ENCODE data around the gene OPCML. TPM values are rescaled to one million over a fixed set of nuclear protein-coding genes. Genes with fewer than 3 reads are reported as not detected.

OPCML gene
- total RNA-seq, 2 donors from 2014 or later, result not detected

DNA sequence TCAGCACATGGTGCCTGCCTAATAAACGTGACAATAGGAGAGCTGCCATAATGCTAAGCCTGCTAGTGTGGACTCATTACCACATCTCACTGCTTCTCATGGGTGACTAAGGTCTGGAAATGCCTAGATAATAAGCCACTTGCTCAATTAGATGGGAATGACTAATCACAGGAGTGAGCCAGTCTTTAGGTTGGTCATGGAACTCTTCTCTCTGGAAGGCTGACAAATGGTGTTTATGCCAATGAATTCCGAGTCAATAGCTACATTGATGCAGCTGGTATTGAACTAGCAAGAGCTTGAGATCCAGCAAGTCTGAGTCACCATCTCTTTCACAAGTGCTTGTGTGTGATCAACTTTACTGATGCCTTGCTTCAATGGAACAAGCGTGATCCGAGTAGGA lies 334.9 kb downstream of the OPCML start:
- Mint-ChIP-seq H3K4me1 (no peaks in the 10 kb centered on the region), H3K27me3 (peaks cover 30% of the 10 kb centered on the region), H3K27ac (no peak overlapping the region), H3K36me3 (ENCODE audit: low read depth) (no peaks in the 10 kb centered on the region), H3K4me3 (no peak overlapping the region)
- H3K9me3 ChIP-seq (ENCODE audit: control insufficient read depth, low read length, poor library complexity, severe bottlenecking), result no peaks in the 10 kb centered on the region
- ATAC-seq (no peak), DNase-seq (no peak)

DNA sequence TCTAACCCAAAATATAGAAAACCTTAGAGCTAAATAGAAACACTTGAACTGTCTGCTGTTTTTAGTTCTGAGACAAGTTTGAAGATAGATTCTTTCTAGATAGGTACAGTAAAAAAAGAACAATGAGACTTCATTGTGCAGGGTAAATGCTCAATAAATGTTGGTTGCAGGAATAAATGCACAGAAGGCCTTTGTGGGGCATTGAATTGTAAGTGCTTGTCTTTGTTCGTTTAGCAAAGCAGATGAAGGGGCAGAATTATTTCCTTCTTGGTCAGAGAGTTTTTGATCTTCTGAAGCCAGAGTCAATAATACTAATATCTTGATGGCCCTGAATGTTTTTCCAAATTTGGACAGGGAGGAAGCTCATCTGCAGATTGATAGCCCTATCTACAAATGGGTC lies 340.4 kb downstream of the OPCML start:
- DNase-seq, result no peak
- Mint-ChIP-seq H3K27ac (no peak overlapping the region), H3K36me3 (ENCODE audit: low read depth) (no peaks in the 10 kb centered on the region), H3K4me1 (no peaks in the 10 kb centered on the region), H3K4me3 (no peak overlapping the region), H3K27me3 (peaks cover 24% of the 10 kb centered on the region)
- no peak for ATAC-seq
- H3K9me3 ChIP-seq (ENCODE audit: control insufficient read depth, low read length, poor library complexity, severe bottlenecking), result no peaks in the 10 kb centered on the region

DNA sequence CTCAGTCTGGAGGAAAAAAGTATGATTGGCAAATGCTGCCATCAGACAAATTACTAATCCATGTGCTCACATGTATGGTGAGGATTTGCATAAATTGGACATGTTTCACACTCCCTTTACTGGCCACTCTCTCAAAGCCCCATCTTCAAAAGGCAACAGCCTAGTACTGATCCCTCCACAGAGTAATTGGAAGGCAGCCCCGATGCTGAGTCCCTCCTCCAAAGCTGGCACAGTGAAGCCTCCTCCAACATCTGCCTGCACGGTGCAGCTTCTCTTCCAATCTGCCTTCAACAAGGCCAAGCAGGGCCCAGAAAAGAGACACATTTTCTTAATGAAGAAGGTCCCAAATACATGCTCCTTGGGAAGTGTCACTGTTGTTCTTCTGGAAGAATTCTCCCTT lies 350.6 kb downstream of the OPCML start:
- peaks cover 36% of the 10 kb centered on the region for H3K27me3 Mint-ChIP-seq
- no peaks in the 10 kb centered on the region for H3K9me3 ChIP-seq (ENCODE audit: control insufficient read depth, low read length, poor library complexity, severe bottlenecking)
- DNase-seq (no peak), ATAC-seq (no peak)
- no peaks in the 10 kb centered on the region for H3K36me3 Mint-ChIP-seq (ENCODE audit: low read depth)
- H3K27ac Mint-ChIP-seq, result no peak overlapping the region
- no peaks in the 10 kb centered on the region for H3K4me1 Mint-ChIP-seq
- no peak overlapping the region for H3K4me3 Mint-ChIP-seq

DNA sequence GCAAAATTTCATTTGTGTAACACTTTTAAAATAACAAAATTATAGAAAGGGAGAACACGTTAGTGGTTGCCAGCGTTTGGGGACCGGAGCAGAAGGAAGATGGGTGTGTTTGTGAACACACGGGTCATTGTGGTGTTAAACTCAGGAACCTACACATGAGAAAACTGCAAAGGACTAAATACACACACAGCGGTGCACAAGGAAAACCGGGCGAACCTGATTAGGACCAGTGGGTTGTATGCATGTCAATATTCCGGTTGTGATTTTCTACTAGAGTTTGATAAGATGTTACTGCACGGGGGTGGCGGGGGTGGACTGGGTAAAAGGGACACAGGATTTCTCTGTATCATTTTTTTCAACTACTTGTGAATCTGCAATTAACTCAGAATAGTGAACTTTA lies 351.2 kb downstream of the OPCML start:
- Mint-ChIP-seq H3K36me3 (ENCODE audit: low read depth) (no peaks in the 10 kb centered on the region), H3K4me1 (no peaks in the 10 kb centered on the region), H3K4me3 (no peak overlapping the region), H3K27ac (no peak overlapping the region), H3K27me3 (peaks cover 36% of the 10 kb centered on the region)
- no peaks in the 10 kb centered on the region for H3K9me3 ChIP-seq (ENCODE audit: control insufficient read depth, low read length, poor library complexity, severe bottlenecking)
- ATAC-seq (no peak), DNase-seq (no peak)

DNA sequence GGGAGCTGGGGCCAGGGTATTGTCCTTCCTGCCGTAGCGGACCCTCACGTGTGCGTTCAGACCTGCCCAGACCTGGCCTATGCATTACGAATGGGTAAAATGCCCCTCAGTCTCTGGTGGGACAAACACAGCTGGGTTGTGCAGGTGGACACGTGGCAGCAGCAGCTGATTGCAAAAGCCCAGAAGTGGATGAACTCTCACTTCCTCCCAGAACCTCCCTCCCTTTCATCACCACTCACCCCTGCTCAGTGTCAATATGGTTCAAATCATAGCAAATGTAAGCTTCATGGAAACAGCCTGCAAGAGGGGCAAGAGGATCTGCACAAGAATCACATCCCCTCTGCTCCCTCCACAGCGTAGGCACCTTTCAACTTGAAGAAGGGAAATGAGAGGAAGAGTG lies 352.1 kb downstream of the OPCML start:
- H3K4me3 Mint-ChIP-seq, result no peak overlapping the region
- H3K4me1 Mint-ChIP-seq, result no peaks in the 10 kb centered on the region
- no peak overlapping the region for H3K27ac Mint-ChIP-seq
- no peaks in the 10 kb centered on the region for H3K9me3 ChIP-seq (ENCODE audit: control insufficient read depth, low read length, poor library complexity, severe bottlenecking)
- H3K36me3 Mint-ChIP-seq (ENCODE audit: low read depth), result no peaks in the 10 kb centered on the region
- ATAC-seq, result no peak
- DNase-seq, result no peak
- peaks cover 36% of the 10 kb centered on the region for H3K27me3 Mint-ChIP-seq

DNA sequence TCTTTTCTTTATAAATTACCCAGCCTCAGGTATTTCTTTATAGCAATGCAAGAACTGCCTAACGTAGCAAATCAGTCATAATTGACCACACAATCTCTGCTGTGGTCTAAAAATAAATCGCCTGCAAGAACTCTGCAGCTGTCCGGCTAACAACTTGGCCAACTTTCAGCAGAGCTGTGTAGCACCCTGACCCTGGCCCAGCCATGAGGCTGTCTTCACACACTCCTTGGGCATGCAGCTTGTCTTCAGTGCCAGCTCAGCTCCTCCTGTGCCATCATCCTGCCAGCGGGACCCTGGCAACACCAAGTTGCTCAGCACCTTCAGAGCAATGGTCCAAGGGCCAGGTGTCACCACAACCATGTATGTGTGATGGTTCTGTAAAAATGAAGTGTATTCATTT lies 355.6 kb downstream of the OPCML start:
- DNase-seq (no peak), ATAC-seq (no peak)
- H3K9me3 ChIP-seq (ENCODE audit: control insufficient read depth, low read length, poor library complexity, severe bottlenecking), result no peaks in the 10 kb centered on the region
- H3K27ac Mint-ChIP-seq, result no peak overlapping the region
- peaks cover 29% of the 10 kb centered on the region for H3K27me3 Mint-ChIP-seq
- no peaks in the 10 kb centered on the region for H3K36me3 Mint-ChIP-seq (ENCODE audit: low read depth)
- no peak overlapping the region for H3K4me3 Mint-ChIP-seq
- H3K4me1 Mint-ChIP-seq, result peaks cover 5% of the 10 kb centered on the region

DNA sequence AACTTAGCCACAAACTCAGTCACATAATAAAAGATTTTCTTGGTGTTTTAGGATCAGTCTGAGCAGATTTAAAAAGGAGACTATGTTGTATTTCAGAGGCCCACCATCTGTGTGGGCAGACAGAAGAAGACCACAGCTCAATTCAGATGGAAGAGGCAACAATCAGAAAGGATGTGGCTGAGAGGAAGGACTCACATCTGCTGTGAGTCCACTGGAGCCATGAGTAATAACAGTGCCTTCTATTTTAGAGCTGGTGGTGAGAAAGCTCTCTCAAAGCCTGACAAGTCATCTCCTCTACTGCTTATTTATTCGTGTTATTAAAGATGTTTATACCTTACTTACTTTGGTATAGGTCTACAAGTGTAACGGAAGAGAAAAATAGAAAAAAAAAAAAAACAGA lies 357.2 kb downstream of the OPCML start:
- H3K4me3 Mint-ChIP-seq, result no peak overlapping the region
- no peak overlapping the region for H3K27ac Mint-ChIP-seq
- no peak for ATAC-seq
- H3K4me1 Mint-ChIP-seq, result peaks cover 7% of the 10 kb centered on the region
- DNase-seq, result no peak
- peaks cover 24% of the 10 kb centered on the region for H3K27me3 Mint-ChIP-seq
- peaks cover 2% of the 10 kb centered on the region for H3K36me3 Mint-ChIP-seq (ENCODE audit: low read depth)
- no peaks in the 10 kb centered on the region for H3K9me3 ChIP-seq (ENCODE audit: control insufficient read depth, low read length, poor library complexity, severe bottlenecking)

DNA sequence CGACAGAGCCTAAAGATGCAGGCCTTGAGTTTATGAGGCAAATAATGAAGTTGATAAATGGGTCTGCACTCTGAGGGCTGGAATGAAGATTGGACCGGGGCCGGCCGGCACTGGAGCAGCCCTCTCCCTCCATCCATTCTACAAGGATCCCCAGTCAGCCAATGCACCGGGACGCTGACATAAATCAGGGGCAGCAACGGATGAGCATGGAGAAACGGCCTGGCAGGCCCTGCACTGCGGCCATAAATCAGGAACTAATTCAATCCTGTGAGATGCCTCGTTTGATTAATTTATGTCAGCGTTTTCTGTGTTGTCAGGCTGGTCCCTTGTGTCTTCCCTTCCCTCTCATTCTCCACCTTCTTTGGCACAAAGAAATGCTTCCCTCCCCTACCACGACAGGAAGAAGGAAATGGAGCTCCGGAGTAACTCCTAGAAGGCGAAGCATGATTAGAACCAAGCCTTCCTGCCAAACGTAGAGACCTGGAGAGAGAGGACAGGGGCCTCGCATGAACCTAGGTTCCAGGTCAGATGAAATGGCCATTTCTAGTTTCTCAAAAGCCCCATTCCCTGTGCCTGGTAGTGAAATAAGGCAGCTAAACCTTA lies 358.4 kb downstream of the OPCML start:
- no peaks in the 10 kb centered on the region for H3K9me3 ChIP-seq (ENCODE audit: control insufficient read depth, low read length, poor library complexity, severe bottlenecking)
- Mint-ChIP-seq H3K4me3 (no peak overlapping the region), H3K27me3 (peaks cover 20% of the 10 kb centered on the region), H3K4me1 (peaks cover 7% of the 10 kb centered on the region), H3K27ac (no peak overlapping the region), H3K36me3 (ENCODE audit: low read depth) (peaks cover 2% of the 10 kb centered on the region)
- DNase-seq, result no peak
- no peak for ATAC-seq

DNA sequence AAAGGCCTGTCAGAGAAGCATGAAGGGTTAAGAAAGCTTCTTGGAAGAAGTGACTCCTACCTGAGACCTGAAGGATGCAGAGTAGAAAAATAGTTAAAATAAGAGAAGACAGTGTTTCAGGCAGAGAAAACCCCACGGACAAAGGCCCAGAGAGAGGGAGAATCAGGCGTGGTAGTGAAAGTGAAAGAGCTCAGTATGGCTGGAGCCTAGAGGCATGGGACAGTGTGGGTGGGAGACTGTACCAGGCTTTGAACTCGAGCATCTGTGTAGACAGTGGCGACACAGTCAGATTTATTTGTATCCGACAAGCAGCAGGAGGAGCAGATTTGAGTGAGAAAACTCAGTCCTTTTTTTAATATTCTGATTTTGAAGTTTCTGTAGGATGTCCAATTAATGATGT lies 360.0 kb downstream of the OPCML start:
- ATAC-seq (no peak), DNase-seq (no peak)
- H3K4me3 Mint-ChIP-seq, result no peak overlapping the region
- peaks cover 7% of the 10 kb centered on the region for H3K4me1 Mint-ChIP-seq
- no peak overlapping the region for H3K27ac Mint-ChIP-seq
- peaks cover 2% of the 10 kb centered on the region for H3K36me3 Mint-ChIP-seq (ENCODE audit: low read depth)
- H3K9me3 ChIP-seq (ENCODE audit: control insufficient read depth, low read length, poor library complexity, severe bottlenecking), result no peaks in the 10 kb centered on the region
- H3K27me3 Mint-ChIP-seq, result peaks cover 25% of the 10 kb centered on the region

DNA sequence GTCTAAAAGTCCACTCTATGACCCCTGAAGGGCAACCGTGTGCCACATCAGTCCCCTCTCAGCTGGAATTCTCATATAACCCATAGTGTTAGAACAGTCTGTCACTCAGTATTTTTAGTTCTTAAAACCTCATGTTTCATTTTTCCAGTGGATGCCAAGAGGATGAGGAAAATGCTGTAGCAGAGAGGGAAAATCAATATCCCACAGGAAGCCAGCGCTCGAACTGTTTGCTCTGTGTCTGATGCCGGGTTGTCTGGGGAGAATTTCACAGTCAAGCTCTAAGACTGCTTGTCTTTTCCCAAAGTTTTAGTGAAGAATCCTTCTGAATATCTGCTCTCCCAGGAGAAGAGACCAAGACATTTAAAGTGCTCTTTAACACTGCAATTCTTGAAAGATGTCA lies 360.9 kb downstream of the OPCML start:
- Mint-ChIP-seq H3K4me1 (peaks cover 7% of the 10 kb centered on the region), H3K27me3 (peaks cover 26% of the 10 kb centered on the region), H3K36me3 (ENCODE audit: low read depth) (peaks cover 2% of the 10 kb centered on the region), H3K27ac (no peak overlapping the region), H3K4me3 (no peak overlapping the region)
- ATAC-seq (no peak), DNase-seq (no peak)
- H3K9me3 ChIP-seq (ENCODE audit: control insufficient read depth, low read length, poor library complexity, severe bottlenecking), result no peaks in the 10 kb centered on the region

DNA sequence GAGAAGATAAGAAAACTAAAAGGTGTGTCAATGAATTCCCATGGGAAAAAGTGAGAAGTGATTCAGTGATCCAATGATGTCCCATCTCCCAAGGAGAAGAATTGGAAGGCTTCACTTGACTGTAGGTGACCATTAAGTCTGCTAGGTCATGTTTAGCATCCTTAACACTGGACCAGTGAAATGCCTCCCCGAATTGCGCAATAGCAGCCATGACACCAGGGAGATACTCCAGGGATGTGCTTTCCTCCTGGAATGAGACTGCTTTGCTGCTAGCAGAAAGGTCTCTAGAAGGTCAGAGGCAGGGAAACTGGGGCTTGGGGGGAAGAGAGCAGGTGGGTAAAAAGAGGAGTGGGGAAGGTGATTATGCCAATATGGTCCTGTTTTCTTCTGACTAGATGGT lies 364.3 kb downstream of the OPCML start:
- ATAC-seq, result no peak
- Mint-ChIP-seq H3K4me3 (no peak overlapping the region), H3K4me1 (peaks cover 7% of the 10 kb centered on the region), H3K27ac (no peak overlapping the region), H3K27me3 (peaks cover 36% of the 10 kb centered on the region), H3K36me3 (ENCODE audit: low read depth) (peaks cover 2% of the 10 kb centered on the region)
- no peaks in the 10 kb centered on the region for H3K9me3 ChIP-seq (ENCODE audit: control insufficient read depth, low read length, poor library complexity, severe bottlenecking)
- no peak for DNase-seq

DNA sequence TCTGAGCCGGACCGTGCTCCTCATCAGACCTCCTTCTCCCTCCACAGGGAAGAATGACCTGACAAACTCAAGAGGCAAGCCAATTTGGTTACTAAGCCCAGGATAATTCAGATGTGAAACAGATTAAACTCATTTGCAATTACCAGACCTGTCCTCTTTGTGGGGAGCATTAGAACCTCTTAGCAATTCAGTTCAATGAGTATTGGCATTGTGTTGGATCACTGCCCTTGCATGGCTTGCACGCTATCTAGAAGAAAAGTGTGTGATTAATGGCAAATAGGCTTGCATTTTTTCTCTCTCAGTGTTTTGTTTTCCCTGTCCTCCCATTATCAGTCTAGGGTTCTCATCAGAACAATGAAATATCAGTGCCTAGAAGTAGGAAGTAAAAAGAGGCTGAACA lies 365.6 kb downstream of the OPCML start:
- Mint-ChIP-seq H3K27me3 (peaks cover 42% of the 10 kb centered on the region), H3K36me3 (ENCODE audit: low read depth) (peaks cover 2% of the 10 kb centered on the region), H3K27ac (no peak overlapping the region), H3K4me3 (no peak overlapping the region), H3K4me1 (peaks cover 3% of the 10 kb centered on the region)
- ATAC-seq (no peak), DNase-seq (no peak)
- no peaks in the 10 kb centered on the region for H3K9me3 ChIP-seq (ENCODE audit: control insufficient read depth, low read length, poor library complexity, severe bottlenecking)

DNA sequence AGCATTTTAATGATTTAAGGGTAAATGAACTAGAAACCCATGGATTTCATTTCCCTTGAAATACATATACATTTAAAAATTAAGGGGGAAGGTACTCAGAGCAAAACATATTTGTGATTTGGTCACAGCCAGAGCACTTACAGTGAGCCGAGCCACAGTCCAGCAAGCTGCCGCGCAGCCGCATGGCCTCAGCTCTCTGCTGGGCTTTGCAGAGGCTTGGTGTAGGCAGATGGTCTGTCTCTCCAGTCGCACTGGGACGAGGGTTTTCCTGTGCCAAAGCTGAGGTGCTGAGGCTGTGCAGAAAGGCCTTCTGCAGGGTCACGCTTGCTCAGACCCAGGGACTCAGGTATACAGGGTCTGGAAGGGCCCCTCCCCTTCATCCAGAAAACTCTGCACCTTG lies 367.3 kb downstream of the OPCML start:
- peaks cover 47% of the 10 kb centered on the region for H3K27me3 Mint-ChIP-seq
- peaks cover 4% of the 10 kb centered on the region for H3K36me3 Mint-ChIP-seq (ENCODE audit: low read depth)
- no peak overlapping the region for H3K4me3 Mint-ChIP-seq
- no peak overlapping the region for H3K27ac Mint-ChIP-seq
- H3K4me1 Mint-ChIP-seq, result peaks cover 2% of the 10 kb centered on the region
- ATAC-seq, result no peak
- no peak for DNase-seq
- no peaks in the 10 kb centered on the region for H3K9me3 ChIP-seq (ENCODE audit: control insufficient read depth, low read length, poor library complexity, severe bottlenecking)

DNA sequence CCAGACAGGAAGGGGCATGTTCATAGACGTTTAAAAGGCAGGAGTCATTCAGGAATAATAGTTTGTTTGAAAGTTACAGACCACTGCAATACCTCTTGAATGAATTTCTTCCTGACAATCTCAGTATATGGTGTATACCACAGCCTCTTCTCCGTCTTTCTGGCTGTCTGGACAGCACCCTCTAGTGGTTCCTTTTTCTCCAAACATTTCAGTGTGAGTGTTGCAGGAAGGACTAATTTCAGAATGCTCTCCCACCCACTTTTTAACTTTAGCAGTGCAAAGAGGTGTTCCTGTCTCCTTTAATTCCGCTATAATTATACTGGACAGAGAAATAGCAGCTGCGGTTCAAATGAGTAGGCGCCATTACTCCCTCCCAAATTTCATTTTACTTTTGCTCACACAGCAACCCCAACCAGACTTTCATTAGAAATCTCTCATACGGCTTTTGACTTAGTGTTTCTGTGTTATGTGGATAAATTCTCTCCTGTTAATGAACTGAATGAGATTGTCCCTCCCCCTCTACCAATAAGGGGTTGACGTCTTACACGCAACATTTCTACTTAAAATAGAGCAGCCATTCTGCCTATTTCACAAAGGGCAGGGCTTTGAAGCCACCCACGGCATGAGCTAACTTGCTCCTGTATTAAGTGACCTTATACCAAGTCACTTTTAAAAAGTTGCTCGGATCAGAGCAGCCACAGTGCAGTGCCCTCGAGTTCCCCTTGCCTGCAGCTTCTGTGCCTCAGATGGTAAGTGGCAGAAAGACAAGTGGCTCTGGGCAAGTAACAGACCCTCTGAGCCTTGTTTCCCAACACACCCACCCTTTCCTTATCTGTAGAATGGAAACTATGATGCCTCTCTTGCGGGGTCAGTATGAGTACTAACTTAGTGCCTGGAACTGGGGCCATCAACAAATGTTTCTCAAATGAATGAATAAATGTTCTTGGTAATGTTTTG lies 368.6 kb downstream of the OPCML start:
- H3K27me3 Mint-ChIP-seq, result peaks cover 49% of the 10 kb centered on the region
- H3K4me1 Mint-ChIP-seq, result peaks cover 2% of the 10 kb centered on the region
- DNase-seq (no peak), ATAC-seq (peak; percentile 45)
- peaks cover 4% of the 10 kb centered on the region for H3K36me3 Mint-ChIP-seq (ENCODE audit: low read depth)
- H3K9me3 ChIP-seq (ENCODE audit: control insufficient read depth, low read length, poor library complexity, severe bottlenecking), result no peaks in the 10 kb centered on the region
- no peak overlapping the region for H3K4me3 Mint-ChIP-seq
- H3K27ac Mint-ChIP-seq, result no peak overlapping the region
